HG02763 (cell line): ENCODE results near the gene FTO.
A peak's percentile ranks its signal among the peaks of the same experiment; 100 is the strongest.
"Not testable (repeated sequence)": the region's sequence is repeated elsewhere in the genome, so short reads cannot be mapped to it uniquely, and the experiment has no call there.

Source experiments
- ATAC-seq: cut with Tn5 transposase; IDR thresholded peaks from one replicate; pipeline ENCODE4 v1.9.1; 2021; ENCODE audit warnings: mild to moderate bottlenecking, moderate library complexity; ENCODE audit not compliant: unreplicated experiment

Gene FTO

GRCh38 chr16:53703590-53704444 is at the start of gene FTO, which contains the start of gene RPGRIP1L:
Gene FTO (plus strand): TSS chr16:53704156.
Gene RPGRIP1L (minus strand): TSS chr16:53703859. CDS start chr16:53700723, 3,136 bp downstream.
- peak; percentile 99 for ATAC-seq

- no peak for ATAC-seq
Observed at GRCh38 chr16:53654946-53655345, 49.0 kb upstream of the FTO start.

- no peak for ATAC-seq
Observed at GRCh38 chr16:53662072-53662471, 41.9 kb upstream of the FTO start.

GRCh38 chr16:53664724-53665345 is 39.1 kb upstream of the FTO start:
- peak; percentile 48 for ATAC-seq

- ATAC-seq: no peak
Observed at GRCh38 chr16:53666786-53667415, 37.1 kb upstream of the FTO start.

GRCh38 chr16:53668869-53669268 is 35.1 kb upstream of the FTO start:
- no peak for ATAC-seq

GRCh38 chr16:53672461-53672860 is 31.5 kb upstream of the FTO start:
- ATAC-seq: no peak

- ATAC-seq: no peak
Observed at GRCh38 chr16:53673189-53673588, 30.8 kb upstream of the FTO start.

GRCh38 chr16:53678155-53678554 is 25.8 kb upstream of the FTO start:
- no peak for ATAC-seq

GRCh38 chr16:53678756-53679343 is 25.1 kb upstream of the FTO start:
- no peak for ATAC-seq

GRCh38 chr16:53680756-53681155 is 23.2 kb upstream of the FTO start:
- ATAC-seq: no peak

- no peak for ATAC-seq
Observed at GRCh38 chr16:53681354-53681753, 22.6 kb upstream of the FTO start.

- ATAC-seq: not testable (repeated sequence)
Observed at GRCh38 chr16:53685334-53685733, 18.6 kb upstream of the FTO start.

GRCh38 chr16:53686710-53687109 is 17.2 kb upstream of the FTO start:
- ATAC-seq: no peak

- no peak for ATAC-seq
Observed at GRCh38 chr16:53689636-53690035, 14.3 kb upstream of the FTO start.

- no peak for ATAC-seq
Observed at GRCh38 chr16:53690771-53691170, 13.2 kb upstream of the FTO start.

GRCh38 chr16:53692146-53692545 is 11.8 kb upstream of the FTO start:
- ATAC-seq: no peak

- no peak for ATAC-seq
Observed at GRCh38 chr16:53693320-53693719, 10.6 kb upstream of the FTO start.

- ATAC-seq: no peak
Observed at GRCh38 chr16:53695070-53695469, 8.9 kb upstream of the FTO start.

GRCh38 chr16:53698271-53698670 is 5.7 kb upstream of the FTO start:
- not testable (repeated sequence) for ATAC-seq

- no peak for ATAC-seq
Observed at GRCh38 chr16:53704445-53704813, 473 bp downstream of the FTO start.
